ENCODE results near the gene TCEA2.

Gene TCEA2

DNA sequence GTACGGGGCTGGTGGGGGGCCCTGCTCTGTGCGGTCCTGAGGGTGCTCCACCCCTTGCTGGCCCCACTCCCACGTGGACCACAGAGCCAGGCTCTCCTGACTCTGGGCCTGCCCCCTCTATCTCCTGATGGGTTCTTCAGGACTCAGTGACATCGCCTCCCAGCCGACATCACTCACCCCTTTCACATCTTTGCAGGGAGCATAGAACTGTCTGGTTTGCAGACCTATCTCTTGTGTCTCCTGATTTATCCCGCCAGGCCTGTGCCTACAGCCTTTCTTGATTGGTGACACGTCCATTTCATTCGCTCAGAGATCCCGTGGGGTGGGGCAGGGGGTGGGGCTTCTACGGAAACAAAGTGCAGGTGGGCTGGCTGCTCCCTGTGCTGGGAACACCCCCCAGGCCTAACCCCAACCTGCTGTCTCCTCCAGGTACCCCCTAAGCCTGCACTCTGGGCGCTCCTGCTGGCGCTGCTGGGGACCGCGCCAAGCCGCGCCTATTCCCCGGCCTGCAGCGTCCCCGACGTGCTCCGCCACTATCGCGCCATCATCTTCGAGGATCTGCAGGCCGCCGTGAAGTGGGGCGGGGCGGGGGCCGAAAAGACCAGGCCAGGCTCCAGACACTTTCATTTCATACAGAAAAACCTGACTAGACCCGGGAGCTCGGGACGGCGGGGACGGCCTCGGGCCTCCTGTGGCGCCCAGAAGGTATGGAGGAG is 25.3 kb upstream of the TCEA2 start:
- H3K79me2 ChIP-seq (ENCODE audit: low read length), result no peaks in the 10 kb centered on the region
- no peak overlapping the region for H3K9ac ChIP-seq (ENCODE audit: low read length)
- peak overlapping the region; percentile 77; the same call in 1 of the 2 replicates for H3K4me3 ChIP-seq (ENCODE audit: low read length)
- no peaks in the 10 kb centered on the region for H3K9me2 ChIP-seq (replicated peaks; ENCODE audit: insufficient read depth, low read length)
- H3K9me3 ChIP-seq (replicated peaks; ENCODE audit: insufficient read depth, low read length), result no peaks in the 10 kb centered on the region
- peak overlapping the region; percentile 98 for H3K4me2 ChIP-seq (ENCODE audit: low read depth, low read length)
- no peaks in the 10 kb centered on the region for H3F3A ChIP-seq (ENCODE audit: insufficient read depth, low read length)
- H3K27ac ChIP-seq (ENCODE audit: low read length), result no peak overlapping the region
- no peaks in the 10 kb centered on the region for H3K36me3 ChIP-seq (replicated peaks; ENCODE audit: insufficient read depth, low read length)
- H3K27me3 ChIP-seq (replicated peaks; ENCODE audit: insufficient read depth, low read length), result peaks cover 36% of the 10 kb centered on the region
- TF ChIP-seq, protein P1, sequence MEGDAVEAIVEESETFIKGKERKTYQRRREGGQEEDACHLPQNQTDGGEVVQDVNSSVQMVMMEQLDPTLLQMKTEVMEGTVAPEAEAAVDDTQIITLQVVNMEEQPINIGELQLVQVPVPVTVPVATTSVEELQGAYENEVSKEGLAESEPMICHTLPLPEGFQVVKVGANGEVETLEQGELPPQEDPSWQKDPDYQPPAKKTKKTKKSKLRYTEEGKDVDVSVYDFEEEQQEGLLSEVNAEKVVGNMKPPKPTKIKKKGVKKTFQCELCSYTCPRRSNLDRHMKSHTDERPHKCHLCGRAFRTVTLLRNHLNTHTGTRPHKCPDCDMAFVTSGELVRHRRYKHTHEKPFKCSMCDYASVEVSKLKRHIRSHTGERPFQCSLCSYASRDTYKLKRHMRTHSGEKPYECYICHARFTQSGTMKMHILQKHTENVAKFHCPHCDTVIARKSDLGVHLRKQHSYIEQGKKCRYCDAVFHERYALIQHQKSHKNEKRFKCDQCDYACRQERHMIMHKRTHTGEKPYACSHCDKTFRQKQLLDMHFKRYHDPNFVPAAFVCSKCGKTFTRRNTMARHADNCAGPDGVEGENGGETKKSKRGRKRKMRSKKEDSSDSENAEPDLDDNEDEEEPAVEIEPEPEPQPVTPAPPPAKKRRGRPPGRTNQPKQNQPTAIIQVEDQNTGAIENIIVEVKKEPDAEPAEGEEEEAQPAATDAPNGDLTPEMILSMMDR (IDR thresholded peaks at IDR 0.05; ENCODE audit: low read length), result no peak
- TF ChIP-seq EZH2phosphoT487 (IDR thresholded peaks at IDR 0.05; ENCODE audit: low read length) (no peak), EZH2 (optimal IDR thresholded peaks at IDR 0.05; ENCODE audit: low read depth, low read length) (no peak)
- H2AFZ ChIP-seq (ENCODE audit: low read length), result no peak overlapping the region
- no peak for DNase-seq
- no peaks in the 10 kb centered on the region for H3K4me1 ChIP-seq (ENCODE audit: low read length)
- H4K20me1 ChIP-seq (ENCODE audit: insufficient read depth, low read length), result no peaks in the 10 kb centered on the region

- peak overlapping the region; percentile 77; the same call in 1 of the 2 replicates for H3K4me3 ChIP-seq (ENCODE audit: low read length)
- H4K20me1 ChIP-seq (ENCODE audit: insufficient read depth, low read length), result no peaks in the 10 kb centered on the region
- H3F3A ChIP-seq (ENCODE audit: insufficient read depth, low read length), result no peaks in the 10 kb centered on the region
- peak; percentile 44 for DNase-seq
- H3K9ac ChIP-seq (ENCODE audit: low read length), result no peak overlapping the region
- no peaks in the 10 kb centered on the region for H3K79me2 ChIP-seq (ENCODE audit: low read length)
- no peak overlapping the region for H3K27ac ChIP-seq (ENCODE audit: low read length)
- H2AFZ ChIP-seq (ENCODE audit: low read length), result no peak overlapping the region
- H3K9me3 ChIP-seq (replicated peaks; ENCODE audit: insufficient read depth, low read length), result no peaks in the 10 kb centered on the region
- H3K9me2 ChIP-seq (replicated peaks; ENCODE audit: insufficient read depth, low read length), result no peaks in the 10 kb centered on the region
- peaks cover 36% of the 10 kb centered on the region for H3K27me3 ChIP-seq (replicated peaks; ENCODE audit: insufficient read depth, low read length)
- H3K4me2 ChIP-seq (ENCODE audit: low read depth, low read length), result peak overlapping the region; percentile 98
- no peaks in the 10 kb centered on the region for H3K36me3 ChIP-seq (replicated peaks; ENCODE audit: insufficient read depth, low read length)
- TF ChIP-seq, protein P1 (IDR thresholded peaks at IDR 0.05; ENCODE audit: low read length), result no peak
- TF ChIP-seq EZH2phosphoT487 (IDR thresholded peaks at IDR 0.05; ENCODE audit: low read length), result no peak
- TF ChIP-seq EZH2 (optimal IDR thresholded peaks at IDR 0.05; ENCODE audit: low read depth, low read length), result no peak
- H3K4me1 ChIP-seq (ENCODE audit: low read length), result no peaks in the 10 kb centered on the region
Observed at GRCh38 chr20:64038224-64038564, 24.8 kb upstream of the TCEA2 start.

DNA sequence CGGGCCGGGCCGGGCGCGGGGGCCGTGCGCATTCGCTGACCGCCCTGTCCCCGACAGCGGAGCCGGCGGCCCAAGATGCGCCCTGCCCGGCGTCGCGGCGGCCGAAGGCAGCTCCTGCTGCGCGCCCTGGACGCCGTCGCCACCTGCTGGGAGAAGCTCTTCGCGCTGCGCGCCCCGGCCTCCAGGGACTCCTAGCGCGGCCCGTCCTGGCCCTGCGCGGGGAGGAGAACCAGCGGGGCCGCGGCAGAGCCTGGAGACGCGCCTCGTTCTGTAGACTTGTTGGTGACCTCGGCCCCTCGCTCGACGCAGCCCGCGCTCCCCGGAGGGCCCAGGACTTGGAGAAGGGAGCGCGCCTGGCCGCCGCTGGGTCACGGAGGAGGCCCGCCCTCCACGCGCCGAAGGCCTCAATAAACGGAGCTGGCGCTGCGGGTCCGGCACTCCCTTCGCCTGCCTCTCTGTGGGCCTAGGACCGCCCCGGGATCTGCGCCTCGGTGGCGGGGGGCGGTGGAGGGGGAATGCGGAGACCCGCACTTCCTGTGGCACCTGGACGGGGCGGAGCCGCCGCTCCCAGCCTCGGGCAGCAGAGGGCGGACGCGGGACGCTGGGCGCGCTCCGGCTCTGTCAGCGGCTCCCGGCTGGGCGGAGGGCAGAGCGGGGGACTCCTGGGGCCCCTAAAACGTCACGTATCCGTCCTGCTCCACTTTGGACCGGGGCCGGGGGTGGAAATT is 24.3 kb upstream of the TCEA2 start:
- Histone ChIP-seq H3K79me2 (ENCODE audit: low read length) (no peaks in the 10 kb centered on the region), H3K27ac (ENCODE audit: low read length) (no peak overlapping the region), H3K9me3 (replicated peaks; ENCODE audit: insufficient read depth, low read length) (no peaks in the 10 kb centered on the region), H2AFZ (ENCODE audit: low read length) (peak overlapping the region; percentile 99), H3K9me2 (replicated peaks; ENCODE audit: insufficient read depth, low read length) (no peaks in the 10 kb centered on the region), H3K4me1 (ENCODE audit: low read length) (no peaks in the 10 kb centered on the region), H4K20me1 (ENCODE audit: insufficient read depth, low read length) (no peaks in the 10 kb centered on the region), H3K36me3 (replicated peaks; ENCODE audit: insufficient read depth, low read length) (no peaks in the 10 kb centered on the region), H3K9ac (ENCODE audit: low read length) (peak overlapping the region; percentile 23; the same call in 1 of the 2 replicates), H3K4me3 (ENCODE audit: low read length) (peak overlapping the region; percentile 77), H3F3A (ENCODE audit: insufficient read depth, low read length) (no peaks in the 10 kb centered on the region), H3K27me3 (replicated peaks; ENCODE audit: insufficient read depth, low read length) (peaks cover 41% of the 10 kb centered on the region), H3K4me2 (ENCODE audit: low read depth, low read length) (peak overlapping the region; percentile 98)
- peak; percentile 77 for DNase-seq
- TF ChIP-seq, protein P1 (IDR thresholded peaks at IDR 0.05; ENCODE audit: low read length), result peak; percentile 53
- TF ChIP-seq EZH2 (optimal IDR thresholded peaks at IDR 0.05; ENCODE audit: low read depth, low read length) (no peak), EZH2phosphoT487 (IDR thresholded peaks at IDR 0.05; ENCODE audit: low read length) (no peak)

Data from MM.1S (cell line).